CD4-positive, alpha-beta T cell treated with Interleukin-1 beta for 1 hour (primary cell): Measurements from ENCODE around the gene PAF1.
"Not testable (repeated sequence)": the region's sequence is repeated elsewhere in the genome, so short reads cannot be mapped to it uniquely, and the experiment has no call there.

Source experiments
- DNase-seq, 2 donors: peaks; one replicate each; pipeline ENCODE4 v3.0.0-alpha.2; 2020 to 2022

Gene PAF1

GRCh38 chr19:39381910-39382611 lies 8.8 kb downstream of the PAF1 start:
- no peak for DNase-seq

GRCh38 chr19:39380521-39381502 lies 10.1 kb downstream of the PAF1 start:
- no peak for DNase-seq

GRCh38 chr19:39379865-39380396 lies 11.0 kb downstream of the PAF1 start:
- no peak for DNase-seq

GRCh38 chr19:39379366-39379765 lies 11.5 kb downstream of the PAF1 start:
- not testable (repeated sequence) for DNase-seq

- no peak for DNase-seq
Measured at GRCh38 chr19:39377373-39378362, 13.2 kb downstream of the PAF1 start.

- no peak for DNase-seq
Measured at GRCh38 chr19:39375929-39376328, 15.0 kb downstream of the PAF1 start.

GRCh38 chr19:39372941-39373340 lies 18.0 kb downstream of the PAF1 start:
- DNase-seq, result no peak

GRCh38 chr19:39372047-39372802 lies 18.7 kb downstream of the PAF1 start:
- DNase-seq, result no peak

GRCh38 chr19:39370735-39371134 lies 20.2 kb downstream of the PAF1 start:
- no peak for DNase-seq

- DNase-seq, result no peak
Measured at GRCh38 chr19:39369200-39369599, 21.7 kb downstream of the PAF1 start.

GRCh38 chr19:39365531-39365930 lies 25.4 kb downstream of the PAF1 start:
- DNase-seq, result no peak

- no peak for DNase-seq
Measured at GRCh38 chr19:39363901-39364457, 26.9 kb downstream of the PAF1 start.

GRCh38 chr19:39362682-39363657 lies 27.9 kb downstream of the PAF1 start:
- DNase-seq, result no peak

- DNase-seq, result no peak
Measured at GRCh38 chr19:39360599-39360998, 30.3 kb downstream of the PAF1 start.

- DNase-seq, result no peak
Measured at GRCh38 chr19:39359026-39359425, 31.9 kb downstream of the PAF1 start.

- DNase-seq, result no peak
Measured at GRCh38 chr19:39356647-39357046, 34.3 kb downstream of the PAF1 start.

GRCh38 chr19:39356073-39356472 lies 34.8 kb downstream of the PAF1 start:
- DNase-seq, result no peak

- DNase-seq, result no peak
Measured at GRCh38 chr19:39355253-39355652, 35.7 kb downstream of the PAF1 start.

- no peak for DNase-seq
Measured at GRCh38 chr19:39352381-39353255, 38.3 kb downstream of the PAF1 start.
